Measurements from ENCODE around the gene ANKRD13D. TPM values are rescaled to one million over a fixed set of nuclear protein-coding genes. Genes with fewer than 3 reads are reported as not detected.
"Not testable (repeated sequence)": the region's sequence is repeated elsewhere in the genome, so short reads cannot be mapped to it uniquely, and the experiment has no call there.

The ANKRD13D gene
- total RNA-seq, 4 donors from 2014 or later, result 46.8 to 158 (median 69.5) TPM

DNA sequence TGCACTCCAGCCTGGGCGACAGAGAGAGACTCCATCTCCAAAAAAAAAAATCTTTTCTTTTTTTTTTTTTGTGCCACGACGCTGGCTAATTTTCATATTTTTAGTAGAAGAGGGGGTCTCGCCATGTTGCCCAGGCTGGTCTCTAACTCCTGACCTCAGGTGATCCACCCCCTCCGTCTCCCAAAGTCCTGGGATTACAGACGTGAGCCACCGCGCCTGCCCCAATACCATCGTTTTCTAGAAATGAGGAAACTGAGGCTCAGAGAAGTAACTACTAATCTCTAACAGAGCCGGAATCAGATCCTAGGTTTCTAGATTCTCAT lies 27.7 kb downstream of the ANKRD13D start:
- Histone ChIP-seq H3K4me1 (peaks cover 0 to 39% (median 8%) of the 10 kb centered on the region in 4 donors), H3K27ac (peak overlapping the region; percentile 87 to 97 (median 92)), H3K9me3 (no peaks in the 10 kb centered on the region), H3K27me3 (no peaks in the 10 kb centered on the region), H3K4me3 (peak overlapping the region; percentile 65 to 87 (median 77)), H3K36me3 (peaks cover 0 to 5% (median 0%) of the 10 kb centered on the region in 3 donors)
- TF ChIP-seq EP300 (IDR thresholded peaks at IDR 0.05) (no peak), POLR2A (IDR thresholded peaks at IDR 0.05) (no peak)
- TF ChIP-seq, protein P1, sequence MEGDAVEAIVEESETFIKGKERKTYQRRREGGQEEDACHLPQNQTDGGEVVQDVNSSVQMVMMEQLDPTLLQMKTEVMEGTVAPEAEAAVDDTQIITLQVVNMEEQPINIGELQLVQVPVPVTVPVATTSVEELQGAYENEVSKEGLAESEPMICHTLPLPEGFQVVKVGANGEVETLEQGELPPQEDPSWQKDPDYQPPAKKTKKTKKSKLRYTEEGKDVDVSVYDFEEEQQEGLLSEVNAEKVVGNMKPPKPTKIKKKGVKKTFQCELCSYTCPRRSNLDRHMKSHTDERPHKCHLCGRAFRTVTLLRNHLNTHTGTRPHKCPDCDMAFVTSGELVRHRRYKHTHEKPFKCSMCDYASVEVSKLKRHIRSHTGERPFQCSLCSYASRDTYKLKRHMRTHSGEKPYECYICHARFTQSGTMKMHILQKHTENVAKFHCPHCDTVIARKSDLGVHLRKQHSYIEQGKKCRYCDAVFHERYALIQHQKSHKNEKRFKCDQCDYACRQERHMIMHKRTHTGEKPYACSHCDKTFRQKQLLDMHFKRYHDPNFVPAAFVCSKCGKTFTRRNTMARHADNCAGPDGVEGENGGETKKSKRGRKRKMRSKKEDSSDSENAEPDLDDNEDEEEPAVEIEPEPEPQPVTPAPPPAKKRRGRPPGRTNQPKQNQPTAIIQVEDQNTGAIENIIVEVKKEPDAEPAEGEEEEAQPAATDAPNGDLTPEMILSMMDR (IDR thresholded peaks at IDR 0.05), result no peak
- WGBS, 2 donors, result 1 to 3% methylated on average over 10 of the region's 10 CpGs
- no peak for DNase-seq (ENCODE audit: low spot score in 2 of 2)

DNA sequence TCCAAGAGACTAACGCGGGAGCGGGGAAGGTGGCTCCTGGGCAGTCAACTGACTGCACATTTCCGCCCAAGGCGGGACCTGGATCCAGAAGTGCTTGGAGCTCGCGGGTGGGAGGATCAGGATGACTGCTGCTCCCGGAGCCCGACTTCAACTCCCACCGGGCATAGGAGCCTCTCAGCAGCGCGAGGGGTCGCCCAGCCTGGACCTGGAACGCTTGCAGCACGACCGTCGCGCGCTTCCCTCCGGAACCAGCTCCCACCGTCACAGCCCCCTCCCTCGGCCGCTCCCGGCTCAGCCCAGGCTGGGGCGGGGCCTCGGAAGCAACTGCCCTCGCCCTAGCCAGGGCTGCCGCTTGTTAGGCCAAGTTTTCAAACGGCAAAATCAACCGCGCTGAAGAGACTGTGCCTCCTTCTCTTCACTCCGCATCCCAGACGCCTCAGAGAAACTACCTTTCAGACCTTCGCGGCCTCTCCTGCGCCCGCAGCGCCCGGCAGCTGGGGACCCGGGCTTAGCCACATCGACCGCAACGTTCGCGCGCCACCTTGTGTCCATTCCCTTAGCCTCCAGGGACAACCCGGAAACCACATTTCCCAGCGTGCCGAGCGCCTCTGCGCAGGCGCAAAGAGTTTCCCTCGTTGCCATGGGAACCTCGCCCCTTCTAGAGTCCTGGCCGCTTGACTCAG lies 28.2 kb downstream of the ANKRD13D start:
- peaks cover 0 to 38% (median 8%) of the 10 kb centered on the region in 4 donors for H3K4me1 ChIP-seq
- peak; percentile 10 to 59 for TF ChIP-seq POLR2A (IDR thresholded peaks at IDR 0.05)
- peak; percentile 69 to 75 for TF ChIP-seq EP300 (IDR thresholded peaks at IDR 0.05)
- TF ChIP-seq, protein P1 (IDR thresholded peaks at IDR 0.05), result peak; percentile 92 to 100 (median 96)
- H3K27me3 ChIP-seq, result no peaks in the 10 kb centered on the region
- H3K4me3 ChIP-seq, result peak overlapping the region; percentile 65 to 87 (median 77)
- WGBS, 2 donors, result 0 to 1% methylated on average over 43 to 54 of the region's 55 CpGs
- DNase-seq (ENCODE audit: low spot score in 2 of 2), result peak; percentile 92 to 97
- peaks cover 0 to 7% (median 0%) of the 10 kb centered on the region in 3 donors for H3K36me3 ChIP-seq
- H3K9me3 ChIP-seq, result no peaks in the 10 kb centered on the region
- peak overlapping the region; percentile 87 to 97 (median 92) for H3K27ac ChIP-seq

DNA sequence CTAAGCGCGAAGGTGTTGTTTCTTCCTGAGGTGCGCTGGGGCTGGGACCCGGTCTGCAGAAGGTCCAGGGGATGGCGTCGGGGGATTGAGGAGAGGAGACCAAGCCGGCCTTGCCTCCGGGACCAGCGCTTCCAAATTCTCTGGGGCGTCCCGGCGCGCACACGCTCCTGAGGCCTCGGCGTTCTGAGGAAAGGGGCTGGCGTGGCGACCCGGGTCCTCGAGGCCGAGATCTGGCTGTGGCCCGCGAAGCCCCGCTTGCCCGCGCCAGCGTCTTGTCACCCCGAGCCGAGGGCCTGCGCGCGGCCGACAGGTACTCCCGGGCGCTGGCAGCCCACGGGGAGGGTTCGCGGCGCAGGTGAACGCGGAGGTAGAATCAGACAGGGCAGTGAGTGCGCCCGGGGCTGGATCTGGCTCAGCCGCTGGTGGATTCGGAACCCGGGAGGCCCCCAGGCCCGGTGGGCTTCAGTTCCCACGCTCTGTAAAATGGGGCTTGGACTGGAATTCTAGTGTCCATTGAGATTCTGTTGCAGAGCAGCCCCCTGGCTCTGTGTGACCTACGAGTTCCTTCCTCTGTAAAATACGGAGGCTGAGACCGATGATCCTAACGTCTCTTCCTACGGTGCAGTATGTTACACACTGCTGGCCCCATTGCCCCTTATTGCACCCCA lies 28.9 kb downstream of the ANKRD13D start:
- H3K9me3 ChIP-seq, result no peaks in the 10 kb centered on the region
- H3K27me3 ChIP-seq, result no peaks in the 10 kb centered on the region
- DNase-seq (ENCODE audit: low spot score in 2 of 2), result no peak
- peaks cover 0 to 33% (median 6%) of the 10 kb centered on the region in 4 donors for H3K4me1 ChIP-seq
- peak overlapping the region; percentile 87 to 97 (median 92) for H3K27ac ChIP-seq
- peak overlapping the region; percentile 65 to 87 (median 77) for H3K4me3 ChIP-seq
- WGBS, 2 donors, result 1 to 2% methylated on average over 25 to 37 of the region's 53 CpGs
- peaks cover 0 to 13% (median 0%) of the 10 kb centered on the region in 3 donors for H3K36me3 ChIP-seq
- no peak for TF ChIP-seq EP300 (IDR thresholded peaks at IDR 0.05)
- TF ChIP-seq, protein P1 (IDR thresholded peaks at IDR 0.05), result no peak
- TF ChIP-seq POLR2A (IDR thresholded peaks at IDR 0.05), result no peak

DNA sequence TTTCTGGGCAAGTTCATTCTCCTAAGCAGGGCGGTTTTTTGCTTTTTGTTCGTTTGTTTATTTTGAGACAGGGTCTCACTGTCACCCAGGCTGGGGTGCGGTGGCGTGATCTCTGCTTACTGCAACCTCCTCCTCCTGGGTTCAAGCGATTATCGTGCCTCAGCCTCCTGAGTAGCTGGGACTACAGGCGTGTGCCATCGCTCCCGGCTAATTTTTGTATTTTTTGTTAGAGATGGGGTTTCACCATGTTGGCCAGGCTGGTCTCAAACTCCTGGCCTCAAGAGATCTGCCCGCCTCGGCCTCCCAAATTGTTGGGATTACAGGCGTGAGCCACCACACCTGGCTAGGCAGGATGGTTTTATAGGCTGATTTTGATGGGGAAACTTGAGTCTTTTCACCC lies 29.8 kb downstream of the ANKRD13D start:
- peaks cover 0 to 33% (median 6%) of the 10 kb centered on the region in 4 donors for H3K4me1 ChIP-seq
- H3K9me3 ChIP-seq; DNase-seq (ENCODE audit: low spot score in 2 of 2); H3K27ac ChIP-seq; H3K27me3 ChIP-seq: not testable (repeated sequence)
- peak overlapping the region in 1 of 4 donors; percentile 87 for H3K4me3 ChIP-seq
- WGBS, 2 donors, result 90 to 95% methylated on average over 12 of the region's 12 CpGs
- H3K36me3 ChIP-seq, result peaks cover 0 to 14% (median 0%) of the 10 kb centered on the region in 3 donors

DNA sequence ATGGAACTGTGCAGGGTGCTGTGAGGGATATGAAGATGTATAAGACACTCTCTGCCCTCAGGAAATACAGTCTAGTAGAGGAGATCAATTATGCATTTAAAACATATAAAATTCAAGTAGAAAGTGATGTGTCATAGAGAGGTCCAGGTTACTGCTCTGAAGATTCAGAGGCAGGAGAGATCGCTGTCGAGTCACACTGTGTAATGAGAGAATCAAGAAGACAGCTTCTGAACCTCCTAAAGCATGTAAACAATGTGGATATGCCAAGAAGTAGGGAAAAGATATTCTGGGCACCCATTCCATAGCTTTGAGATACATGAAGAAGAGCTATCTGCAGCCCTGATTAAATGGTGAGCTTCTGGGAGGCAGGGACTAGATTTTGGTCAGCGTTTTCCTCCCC lies 30.9 kb downstream of the ANKRD13D start:
- Histone ChIP-seq H3K27me3 (no peaks in the 10 kb centered on the region), H3K36me3 (peaks cover 0 to 14% (median 0%) of the 10 kb centered on the region in 3 donors), H3K4me3 (no peak overlapping the region), H3K4me1 (peaks cover 0 to 33% (median 6%) of the 10 kb centered on the region in 4 donors), H3K27ac (no peak overlapping the region), H3K9me3 (no peaks in the 10 kb centered on the region)
- WGBS, 2 donors, result 69 to 81% methylated on average over 3 of the region's 3 CpGs
- no peak for DNase-seq (ENCODE audit: low spot score in 2 of 2)
- TF ChIP-seq EP300 (IDR thresholded peaks at IDR 0.05) (no peak), POLR2A (IDR thresholded peaks at IDR 0.05) (no peak)
- TF ChIP-seq, protein P1 (IDR thresholded peaks at IDR 0.05), result no peak

All from tibial nerve (tissue), 4 donors.